Measurements from ENCODE around the gene COPZ2.
"Not testable (repeated sequence)": the region's sequence is repeated elsewhere in the genome, so short reads cannot be mapped to it uniquely, and the experiment has no call there.

The COPZ2 gene

DNA sequence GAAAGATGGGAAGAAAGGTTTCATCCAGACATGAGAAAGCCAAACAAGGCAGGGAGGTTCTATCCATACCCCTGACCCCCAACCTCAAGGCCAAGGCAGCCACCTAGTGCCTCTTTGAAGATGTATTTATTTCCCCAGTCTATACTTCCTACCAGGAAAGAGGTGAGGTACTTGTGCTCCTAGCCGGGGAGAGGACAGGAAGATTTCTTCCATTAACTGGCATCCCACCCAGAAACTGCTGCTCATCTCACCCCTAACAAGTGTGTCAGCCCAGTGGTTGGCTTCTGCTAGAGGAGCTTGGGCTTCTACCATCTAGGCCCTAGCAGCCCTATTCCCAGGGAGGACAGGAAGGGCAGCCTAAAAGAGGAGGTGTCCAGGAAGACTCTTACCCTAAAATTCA is 8.9 kb downstream of the COPZ2 start:
- DNase-seq (ENCODE audit: low spot score): no peak

DNA sequence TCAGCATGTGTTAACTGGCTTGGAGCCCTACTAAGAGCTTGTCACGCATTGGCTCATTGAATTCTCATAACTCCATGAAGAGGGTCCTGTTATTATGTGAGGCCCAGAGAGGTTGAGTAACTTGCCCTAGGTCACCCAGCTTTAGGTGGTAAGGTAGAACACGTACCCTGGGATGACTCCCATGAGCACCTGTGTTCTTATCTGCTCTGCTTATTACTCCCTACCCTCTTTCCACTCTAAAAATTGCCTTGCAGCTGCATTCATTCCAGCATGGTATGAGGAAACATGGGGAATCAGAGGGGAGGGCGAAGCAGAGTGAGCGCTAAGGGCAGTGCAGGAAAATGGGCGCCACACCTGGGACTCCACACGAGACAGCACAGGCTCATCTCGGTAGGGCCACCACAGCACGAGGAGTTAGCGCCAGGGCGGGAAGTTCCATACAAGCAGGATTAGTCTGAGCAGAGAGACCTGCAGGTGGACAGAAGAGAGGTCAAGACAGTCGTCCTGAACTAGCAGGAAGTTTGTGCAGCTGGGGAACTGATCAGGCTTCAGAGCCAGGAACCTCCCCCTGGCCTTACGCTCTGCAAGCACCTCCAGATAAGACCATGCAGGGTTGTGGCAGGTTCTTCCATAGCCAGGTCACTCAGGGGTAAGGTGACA is 10.1 kb downstream of the COPZ2 start:
- DNase-seq (ENCODE audit: low spot score): no peak

DNA sequence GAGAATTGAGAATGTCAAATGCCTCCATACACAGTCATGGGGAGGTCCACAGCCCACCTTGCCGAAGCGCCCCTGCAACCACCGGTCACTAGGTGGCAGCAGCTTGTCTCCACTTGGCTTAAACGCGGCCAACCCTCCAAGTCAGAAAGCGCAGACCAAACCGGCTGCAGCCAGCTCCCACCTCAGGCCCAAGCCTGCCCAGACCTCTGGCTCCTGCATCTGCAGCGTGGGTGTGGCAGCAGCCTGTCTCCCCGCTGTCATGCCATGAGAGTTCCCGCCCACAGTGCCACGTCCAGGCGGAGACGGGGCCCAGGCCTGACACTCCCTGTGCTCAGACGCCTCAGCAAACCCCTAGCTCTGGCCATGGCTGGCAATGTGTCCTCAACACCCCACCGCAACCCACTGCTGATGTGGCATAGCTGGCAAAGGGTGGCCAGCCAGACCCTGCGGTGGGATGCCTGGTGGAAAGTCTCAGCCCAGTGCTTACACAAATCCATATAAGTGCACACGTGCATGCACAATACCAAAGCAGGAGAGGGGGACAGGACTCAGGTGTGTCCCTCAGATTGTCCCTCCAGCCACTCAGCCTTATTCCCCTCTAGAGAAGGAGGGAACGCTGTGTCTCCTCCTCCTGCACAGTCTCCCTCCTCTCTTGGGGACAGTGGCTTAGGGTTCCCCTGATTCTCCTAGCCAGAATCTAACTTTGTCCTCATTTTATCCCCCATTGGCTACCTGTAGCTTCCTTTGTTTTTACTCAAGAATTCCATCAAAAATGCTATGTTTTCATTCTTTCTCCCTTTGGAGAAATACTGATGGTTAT is 10.9 kb downstream of the COPZ2 start:
- DNase-seq (ENCODE audit: low spot score): peak; percentile 88

DNA sequence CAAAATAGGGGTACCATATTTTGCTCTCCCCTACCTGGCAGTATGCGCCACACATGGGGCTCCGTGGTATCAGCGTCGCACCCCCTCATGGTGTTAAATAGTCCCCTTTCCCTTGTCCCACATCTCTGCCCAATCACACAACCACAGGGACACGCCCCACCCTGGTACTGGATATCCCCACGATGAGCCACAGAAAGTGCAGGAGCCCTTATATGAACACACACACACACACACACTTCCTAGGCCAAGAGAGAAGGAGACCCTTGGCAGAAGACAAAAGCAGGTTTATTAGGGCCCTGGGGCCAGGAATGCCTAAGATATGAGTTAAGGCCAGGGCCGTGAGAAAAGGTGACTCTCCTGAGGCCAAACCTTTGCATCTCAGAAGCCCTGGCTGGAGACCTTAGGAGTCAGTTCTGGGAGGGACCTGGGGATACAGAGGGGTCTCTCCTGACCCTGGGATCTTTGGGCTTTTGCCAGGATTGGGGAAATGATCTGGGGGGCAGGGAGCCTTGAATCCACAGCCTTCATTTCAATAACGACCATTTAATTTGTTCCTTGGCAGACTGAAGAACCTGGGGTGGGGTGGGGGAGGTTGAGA is 11.6 kb downstream of the COPZ2 start:
- DNase-seq (ENCODE audit: low spot score): no peak

DNA sequence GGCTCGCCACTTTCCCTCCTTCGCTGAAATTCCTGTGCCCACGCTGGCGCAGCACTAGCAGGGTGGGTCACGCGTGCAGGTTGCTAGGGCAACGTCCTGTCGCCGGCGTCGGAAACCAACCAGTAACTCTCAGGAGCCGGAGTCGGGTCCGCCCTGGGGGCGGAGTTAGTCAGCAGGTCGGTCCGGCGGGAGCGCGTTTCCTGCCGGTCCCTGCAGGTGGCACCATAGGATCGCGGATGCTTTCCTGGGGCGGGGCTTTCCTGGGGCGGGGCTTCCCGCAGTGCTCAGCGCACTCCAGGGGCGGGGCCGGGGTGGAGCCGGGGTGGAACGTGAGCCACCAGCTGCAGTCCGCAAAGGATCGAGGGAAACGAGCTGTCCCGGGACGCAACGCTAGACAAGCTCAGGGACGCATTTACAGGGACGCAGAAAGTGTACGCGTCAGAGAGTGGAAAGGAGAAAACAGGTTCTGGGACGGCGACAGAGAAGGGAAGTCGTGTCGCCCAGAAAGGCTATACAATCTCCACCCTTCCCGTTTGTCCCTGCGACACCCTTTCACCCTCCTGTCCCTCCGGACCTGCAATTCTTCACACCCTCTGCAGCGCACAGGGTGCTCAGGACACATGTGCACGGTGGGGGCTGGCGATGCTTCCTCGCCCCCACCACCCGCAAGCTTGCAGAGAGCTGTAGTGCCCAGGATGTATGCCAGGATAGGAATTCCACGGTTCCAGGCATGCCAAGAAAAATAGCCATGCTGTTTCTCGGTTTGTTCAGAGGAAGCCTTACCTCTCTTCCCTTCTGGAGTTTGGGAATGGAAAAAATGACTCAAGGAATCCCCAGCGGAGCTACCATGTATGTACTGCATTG is 12.3 kb downstream of the COPZ2 start:
- DNase-seq (ENCODE audit: low spot score): peak; percentile 97

DNA sequence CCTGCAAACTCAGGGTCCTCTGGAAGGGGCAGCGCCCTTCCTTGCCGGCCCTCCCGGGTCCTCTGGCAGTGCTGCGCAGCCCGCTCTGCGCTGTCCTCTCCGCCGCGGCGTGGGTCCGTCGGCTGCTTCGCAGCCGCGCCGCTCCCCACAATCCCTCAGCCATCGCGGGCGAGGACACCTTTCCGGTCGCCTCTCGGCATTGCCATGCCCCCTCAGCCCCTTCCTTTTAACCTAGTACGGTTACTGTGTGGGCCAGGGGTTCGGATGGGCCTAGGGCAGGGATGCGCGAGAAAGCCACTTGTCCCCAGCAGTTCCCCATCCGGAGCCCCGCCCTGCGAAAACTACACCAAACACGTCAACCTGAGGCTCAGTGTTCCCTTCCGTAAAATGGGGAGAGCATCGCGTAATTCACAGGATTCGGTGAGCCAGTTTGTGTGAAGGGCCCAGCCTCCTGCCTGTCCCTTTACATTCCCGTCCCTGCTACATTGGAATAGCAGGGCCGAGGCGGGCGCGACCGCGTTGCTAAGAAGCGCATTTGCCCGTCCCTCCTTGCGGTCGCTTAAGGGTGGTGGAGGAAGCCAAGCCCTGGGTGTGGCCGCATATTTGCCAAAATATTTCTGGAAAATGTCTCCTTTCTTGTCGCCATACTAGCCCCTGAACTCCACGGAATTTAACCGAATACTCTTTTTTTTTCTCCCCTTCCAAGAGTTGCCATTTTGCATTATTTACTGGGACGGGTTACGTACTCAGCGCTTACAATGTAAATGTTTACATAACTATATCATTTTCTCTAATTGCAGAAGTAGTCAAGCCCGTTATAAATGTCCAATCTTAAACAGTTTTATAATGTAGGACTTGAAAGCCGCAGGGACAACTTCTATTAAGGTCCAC is 13.2 kb downstream of the COPZ2 start:
- DNase-seq (ENCODE audit: low spot score): peak; percentile 59

DNA sequence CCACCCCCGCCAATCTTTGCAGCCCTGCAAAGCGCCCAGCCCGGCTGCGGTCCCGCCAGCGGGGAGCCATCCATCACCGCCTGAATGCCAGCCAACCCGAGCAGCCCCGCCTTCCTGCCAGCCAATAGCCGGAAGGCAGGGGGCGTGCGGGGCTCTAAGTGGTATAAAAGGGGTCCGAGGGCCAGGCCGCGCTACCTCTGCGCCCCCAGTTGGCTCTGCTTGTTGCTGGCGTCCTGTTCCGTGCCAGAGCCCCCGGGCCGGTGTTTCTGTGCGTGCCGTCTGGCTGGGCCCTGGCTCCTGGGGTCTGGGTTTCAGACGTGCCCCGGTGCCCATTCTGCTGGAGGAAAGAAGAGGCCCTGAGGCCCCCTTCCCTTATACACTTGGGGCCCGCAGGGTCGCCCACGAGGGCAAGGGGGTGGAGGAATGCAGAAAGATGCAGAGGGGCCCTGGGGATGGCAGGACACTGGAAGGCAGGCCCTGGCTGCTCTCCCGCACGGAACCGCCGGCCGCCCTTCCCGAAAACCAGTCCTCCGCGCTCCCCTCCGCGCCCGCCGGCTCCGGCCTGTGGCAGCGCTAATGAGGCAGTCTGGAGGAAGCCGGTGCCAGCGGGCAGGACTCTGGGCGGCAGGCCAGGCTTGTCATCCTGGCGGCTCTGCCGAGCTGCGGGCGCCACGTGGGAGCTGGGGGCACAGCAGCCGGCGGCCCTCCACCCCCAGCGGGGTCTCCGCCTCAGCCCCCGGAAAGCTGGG is 14.0 kb downstream of the COPZ2 start:
- DNase-seq (ENCODE audit: low spot score): peak; percentile 88

DNA sequence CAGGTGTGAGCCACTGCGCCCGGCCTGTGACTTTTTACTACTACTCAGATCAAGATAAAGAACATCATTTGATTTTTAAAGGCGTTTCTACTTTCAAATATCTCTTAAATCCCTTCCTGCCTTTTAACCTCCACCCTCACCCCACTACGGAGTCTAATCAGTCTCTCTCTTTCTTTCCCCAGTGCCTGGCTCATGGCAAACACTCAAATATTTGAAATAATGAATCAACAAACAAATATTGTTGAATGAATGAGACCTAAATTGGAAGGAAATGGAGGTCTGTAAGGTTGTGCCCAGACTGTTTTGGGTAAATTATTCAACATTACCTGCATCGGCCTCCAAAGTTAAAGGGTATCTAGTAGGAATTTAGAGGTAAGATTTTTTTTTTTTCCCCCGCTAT is 14.7 kb downstream of the COPZ2 start:
- DNase-seq (ENCODE audit: low spot score): no peak

DNA sequence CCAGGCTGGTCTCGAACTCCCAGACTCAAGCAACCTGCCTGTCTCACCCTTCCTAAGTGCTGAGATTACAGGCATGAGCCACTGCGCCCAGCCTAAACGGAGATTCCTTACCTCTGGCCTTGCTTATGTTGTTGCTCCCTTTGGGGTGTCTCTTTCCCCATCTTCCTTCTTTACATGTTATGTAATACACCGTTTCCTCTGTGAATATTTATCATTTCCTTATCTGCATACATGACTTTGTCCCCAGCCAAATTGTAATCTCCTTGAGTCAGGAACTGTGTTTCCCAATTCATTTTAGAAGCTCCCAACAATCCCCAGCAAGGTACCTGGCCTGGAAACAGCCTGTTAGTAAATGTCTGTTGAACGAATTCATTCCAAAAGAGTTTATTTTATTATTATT is 15.7 kb downstream of the COPZ2 start:
- no peak for DNase-seq (ENCODE audit: low spot score)

DNA sequence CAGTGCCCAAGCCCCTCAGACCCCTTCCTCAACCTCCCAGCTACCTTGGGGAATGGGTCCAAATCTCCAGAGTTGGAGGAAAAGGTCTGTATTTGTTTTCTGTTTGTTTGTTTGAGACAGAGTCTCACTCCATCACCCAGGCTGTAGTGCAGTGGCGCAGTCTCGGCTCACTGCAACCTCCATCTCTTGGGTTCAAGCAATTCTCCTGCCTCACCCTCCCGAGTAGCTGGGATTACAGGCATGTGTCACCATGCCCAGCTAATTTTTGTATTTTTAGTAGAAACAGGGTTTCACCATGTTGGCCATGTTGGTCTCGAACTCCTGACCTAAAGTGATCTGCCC is 19.8 kb downstream of the COPZ2 start:
- not testable (repeated sequence) for DNase-seq (ENCODE audit: low spot score)

DNA sequence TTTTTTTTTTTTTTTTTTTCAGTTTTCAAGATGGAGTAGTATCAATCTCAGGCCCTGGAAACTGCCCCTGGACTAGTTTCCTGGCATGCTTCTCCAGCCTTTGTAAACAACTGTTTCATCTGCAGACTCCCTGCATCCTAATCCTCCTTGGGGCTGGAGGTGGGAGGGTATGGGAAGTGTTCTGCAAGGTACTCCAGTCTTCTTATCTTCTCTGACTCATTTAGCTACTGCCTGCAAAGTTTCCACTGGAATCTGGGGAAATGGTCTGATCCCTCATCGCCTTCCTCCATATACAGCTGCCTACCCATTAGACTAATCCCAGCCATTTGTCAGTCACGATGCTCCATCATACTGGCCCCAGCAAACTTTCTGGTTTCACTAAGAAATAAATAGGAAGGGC is 21.5 kb downstream of the COPZ2 start:
- no peak for DNase-seq (ENCODE audit: low spot score)

DNA sequence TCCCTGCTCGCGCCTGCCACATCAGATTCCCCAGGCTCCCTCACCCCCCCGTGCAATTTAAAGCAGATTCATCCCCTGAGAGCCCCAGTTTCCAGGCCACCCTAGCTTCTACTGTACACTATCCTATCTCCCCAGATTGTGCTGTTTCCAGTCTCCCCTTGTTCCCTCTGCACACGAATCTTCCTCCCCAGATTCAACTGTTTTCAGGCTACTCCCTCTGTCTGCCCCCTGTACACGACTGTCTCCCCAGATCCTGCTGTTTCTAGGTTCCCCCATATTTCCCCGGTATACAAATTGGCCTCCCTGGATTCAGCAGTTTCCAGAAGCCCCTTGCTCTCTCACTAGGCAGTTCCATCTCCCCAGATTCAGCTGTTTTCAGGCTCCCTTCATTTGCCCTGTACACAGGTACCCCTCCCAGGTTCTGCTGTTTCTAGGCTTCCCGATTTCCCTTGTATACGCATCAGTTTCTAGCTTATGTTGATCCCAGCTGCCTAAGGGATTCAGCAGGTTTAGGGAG is 22.9 kb downstream of the COPZ2 start:
- no peak for DNase-seq (ENCODE audit: low spot score)

DNA sequence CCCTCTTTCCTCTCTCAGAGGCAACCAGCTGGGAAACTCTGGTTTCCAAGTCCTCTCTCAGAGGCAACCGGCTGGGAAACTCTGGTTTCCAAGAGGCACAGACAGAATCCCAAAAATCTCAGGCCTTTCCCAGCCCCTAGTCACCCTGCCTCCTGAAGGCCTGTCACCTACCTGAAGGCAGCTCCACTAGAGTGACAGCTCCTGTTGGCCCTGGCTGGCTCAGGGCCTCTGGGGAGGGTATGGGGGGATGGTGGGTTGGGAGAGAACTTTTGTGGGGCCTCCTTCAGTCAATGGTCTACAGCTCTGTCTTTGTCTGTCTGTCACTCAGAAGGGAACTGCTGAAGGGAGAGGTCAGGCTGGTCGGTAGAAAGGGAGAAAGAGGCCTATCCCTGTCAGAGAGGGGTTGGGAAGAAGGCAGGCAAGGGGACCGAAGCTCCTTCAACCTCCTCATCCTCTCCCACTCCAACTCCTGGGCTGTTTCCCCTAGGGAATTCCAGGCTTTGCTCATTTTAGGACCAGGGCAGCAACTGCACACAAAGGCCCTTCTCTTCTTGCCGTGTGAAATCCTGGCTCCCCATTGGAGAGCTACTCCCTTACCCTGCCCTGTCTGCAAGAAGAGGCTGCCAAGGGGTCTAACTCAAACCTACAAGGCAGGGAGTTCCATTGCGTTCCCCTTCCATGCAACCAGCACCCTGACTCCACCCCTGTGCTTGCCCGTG is 23.6 kb downstream of the COPZ2 start:
- DNase-seq (ENCODE audit: low spot score): no peak

DNA sequence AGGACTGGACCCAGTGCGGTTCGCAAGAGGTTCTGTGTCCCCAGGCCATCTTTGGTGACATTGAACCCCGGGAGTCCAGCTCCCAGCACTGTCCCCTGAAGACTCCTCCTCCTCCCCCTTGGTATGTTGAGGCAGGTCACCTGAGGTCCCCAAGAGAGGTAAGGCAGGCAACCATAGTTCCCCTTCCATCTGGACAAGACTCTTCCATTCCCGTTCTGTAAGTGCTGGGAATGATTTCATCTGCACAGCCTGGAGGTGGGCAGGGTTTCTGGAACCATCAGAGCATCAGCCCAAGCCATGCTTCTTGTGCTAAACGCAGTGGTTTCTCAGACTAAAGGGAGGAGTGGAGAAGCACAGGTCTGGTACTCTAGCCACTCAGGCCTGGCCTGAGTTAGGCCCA is 24.9 kb downstream of the COPZ2 start:
- DNase-seq (ENCODE audit: low spot score): no peak

DNA sequence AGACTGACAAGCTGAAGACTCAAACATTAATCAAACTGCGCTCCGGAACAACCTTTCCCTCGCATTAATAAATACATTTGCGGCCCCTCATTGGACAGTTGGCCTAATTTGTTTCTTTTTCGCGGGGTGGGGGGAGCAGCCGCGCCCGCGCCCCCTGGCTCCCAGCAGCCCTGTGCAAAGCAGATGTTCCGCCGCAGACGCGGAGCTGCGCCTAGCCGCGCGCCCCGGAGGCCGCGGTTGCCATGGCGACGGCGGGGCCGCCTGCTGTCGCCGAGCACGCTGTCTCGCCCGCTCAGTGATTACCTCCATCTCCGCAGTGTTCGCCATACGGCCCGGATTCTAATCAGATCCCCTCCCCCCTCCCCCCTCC is 25.5 kb downstream of the COPZ2 start:
- DNase-seq (ENCODE audit: low spot score): no peak

DNA sequence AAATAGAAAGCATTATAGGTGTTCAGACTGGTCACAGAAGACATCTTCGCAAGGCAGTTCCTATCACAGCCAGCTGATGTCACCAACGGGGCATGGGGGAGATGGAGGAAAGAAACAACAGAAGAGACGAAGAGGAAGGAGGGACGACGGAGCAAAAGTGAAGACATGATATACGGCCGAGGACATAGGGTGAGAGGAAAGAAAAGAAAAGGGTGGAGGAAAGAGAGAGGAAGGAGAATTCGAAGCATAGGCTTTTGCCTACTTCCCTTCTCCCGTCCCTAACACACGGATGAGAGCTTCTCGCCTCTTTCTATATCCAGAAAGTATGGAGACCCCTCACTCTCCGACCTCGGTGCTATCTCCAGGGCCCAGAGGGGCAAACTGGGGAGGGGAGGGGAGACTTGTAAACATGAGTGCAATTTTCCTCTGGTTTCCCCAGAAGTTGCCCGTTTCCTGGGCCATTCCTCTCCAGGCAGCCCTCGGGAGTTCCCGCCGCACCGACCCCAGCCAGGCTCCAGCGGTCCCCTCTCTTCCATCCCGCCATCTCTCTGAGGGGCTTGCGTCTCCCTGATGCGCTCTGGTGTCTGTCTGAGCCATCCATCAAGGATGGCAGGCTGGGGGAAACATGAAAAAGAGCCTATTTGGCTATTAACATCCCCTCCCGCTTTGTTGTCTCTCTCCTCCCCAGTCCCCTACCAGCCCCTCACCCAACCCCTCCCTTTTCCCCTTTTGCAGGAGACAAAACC is 26.0 kb downstream of the COPZ2 start:
- peak; percentile 36 for DNase-seq (ENCODE audit: low spot score)

DNA sequence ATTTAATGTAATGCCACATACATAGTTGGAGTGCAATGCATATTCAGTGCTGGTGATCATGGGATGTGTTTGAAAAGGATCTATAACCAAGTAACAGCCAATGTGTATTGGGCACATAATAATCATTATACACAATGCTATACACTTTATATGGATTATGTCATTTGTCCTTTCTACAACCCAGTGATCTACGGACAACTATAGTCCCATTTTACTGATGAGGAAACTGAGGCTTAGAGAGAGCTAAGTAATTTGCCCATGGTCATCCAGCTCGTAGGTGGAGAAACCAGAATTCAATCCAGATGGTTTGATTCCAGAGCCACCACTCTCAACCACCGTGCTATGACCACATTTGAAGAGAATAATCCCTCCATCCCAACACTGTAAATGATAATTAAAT is 27.4 kb downstream of the COPZ2 start:
- DNase-seq (ENCODE audit: low spot score): no peak

DNA sequence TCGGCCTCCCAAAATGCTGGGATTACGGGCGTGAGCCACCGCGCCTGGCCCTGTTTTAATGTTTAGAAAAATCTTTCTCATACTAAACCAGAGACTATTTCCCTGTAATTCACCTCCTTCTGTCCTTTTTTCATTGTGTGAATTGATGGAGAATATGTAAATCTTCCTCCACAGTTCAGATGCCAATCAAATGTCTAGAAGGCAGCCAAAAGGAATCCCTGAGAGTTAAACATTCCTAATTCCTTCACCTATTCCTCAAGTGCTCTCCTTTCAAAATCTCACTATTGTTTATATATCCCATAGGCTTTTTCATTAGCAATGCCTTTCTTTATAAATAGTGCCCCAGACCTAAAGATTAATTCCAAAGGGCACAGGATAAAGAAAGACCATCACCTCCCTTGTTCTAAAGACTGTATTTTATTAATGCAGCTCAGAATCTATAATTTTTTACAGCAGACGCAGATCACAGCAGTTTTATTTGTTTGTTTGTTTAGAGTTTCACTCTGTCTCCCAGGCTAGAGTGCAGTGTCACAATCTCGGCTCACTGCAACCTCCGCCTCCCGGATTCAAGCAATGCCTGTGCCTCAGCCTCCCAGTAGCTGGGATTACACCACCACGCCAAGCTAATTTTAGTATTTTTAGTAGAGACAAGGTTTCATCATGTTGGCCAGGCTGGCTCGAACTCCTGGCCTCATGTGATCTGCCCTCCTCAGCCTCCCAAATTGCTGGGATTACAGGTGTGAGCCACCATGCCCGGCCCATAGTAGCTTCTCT is 30.5 kb downstream of the COPZ2 start:
- DNase-seq (ENCODE audit: low spot score): no peak

Data from RKO (cell line).